ENCODE data around the gene COPG2.
"Not testable (repeated sequence)": the region's sequence is repeated elsewhere in the genome, so short reads cannot be mapped to it uniquely, and the experiment has no call there.

- TF ChIP-seq CTCF (conservative IDR thresholded peaks at IDR 0.05); EZH2 (IDR thresholded peaks at IDR 0.05; ENCODE audit: low read depth): not testable (repeated sequence)
Observed at GRCh38 chr7:130607066-130607465, 61.5 kb downstream of the COPG2 start.

Data from PC-9 (cell line).